OCI-LY1 (cell line): ENCODE measurements around the gene COA6.
A peak's percentile ranks its signal among the peaks of the same experiment; 100 is the strongest.
"Not testable (repeated sequence)": the region's sequence is repeated elsewhere in the genome, so short reads cannot be mapped to it uniquely, and the experiment has no call there.

ENCODE experiments used
- H2AFZ ChIP-seq: fragments of 200-600 bp; sonication (generic), shearing (Covaris generic); 2 replicates; pipeline ENCODE4 v1.6.0; 2014; ENCODE audit warnings: antibody characterized with exemption, mild to moderate bottlenecking, low read length
- H3F3A ChIP-seq: fragments of 200-600 bp; sonication (generic), shearing (Covaris generic); 2 replicates; pipeline ENCODE4 v1.6.0; 2014; ENCODE audit warnings: mild to moderate bottlenecking, antibody characterized with exemption, low read length, moderate library complexity; ENCODE audit not compliant: insufficient read depth
- H3K27ac ChIP-seq: fragments of 200-600 bp; sonication (generic); 2 replicates; pipeline ENCODE4 v1.5.1; 2014; ENCODE audit warnings: low read length, mixed run types, mild to moderate bottlenecking, low read depth; ENCODE audit not compliant: poor library complexity, severe bottlenecking
- H3K27me3 ChIP-seq: fragments of 200-600 bp; sonication (generic); 2 replicates; pipeline ENCODE4 v1.6.0; 2014; ENCODE audit warnings: antibody characterized with exemption, mild to moderate bottlenecking, low read length, moderate library complexity; ENCODE audit not compliant: insufficient read depth
- H3K36me3 ChIP-seq: fragments of 200-600 bp; sonication (generic); 2 replicates; pipeline ENCODE4 v1.6.1; 2014; ENCODE audit warnings: mild to moderate bottlenecking, antibody characterized with exemption, low read length, moderate library complexity, mixed read lengths; ENCODE audit not compliant: insufficient read depth
- H3K4me1 ChIP-seq: fragments of 200-600 bp; sonication (generic); 2 replicates; pipeline ENCODE4 v1.5.1; 2014; ENCODE audit warnings: mild to moderate bottlenecking, low read length, moderate library complexity; ENCODE audit not compliant: insufficient read depth, severe bottlenecking
- H3K4me2 ChIP-seq: fragments of 200-600 bp; sonication (generic), shearing (Covaris generic); 2 replicates; pipeline ENCODE4 v1.6.1; 2014; ENCODE audit warnings: low read length
- H3K4me3 ChIP-seq: fragments of 200-600 bp; sonication (generic); 2 replicates; pipeline ENCODE4 v1.5.1; 2014; ENCODE audit warnings: low read length, low read depth, mild to moderate bottlenecking, mixed read lengths; ENCODE audit not compliant: poor library complexity, severe bottlenecking
- H3K79me2 ChIP-seq: fragments of 200-600 bp; shearing (Covaris generic); 2 replicates; pipeline ENCODE4 v1.6.1; 2016; ENCODE audit warnings: mixed run types, low read length, mixed read lengths; ENCODE audit not compliant: insufficient read depth
- H3K9ac ChIP-seq: fragments of 200-600 bp; sonication (generic), shearing (Covaris generic); 2 replicates; pipeline ENCODE4 v1.6.1; 2014; ENCODE audit warnings: mild to moderate bottlenecking, low read length, mixed read lengths
- H3K9me2 ChIP-seq: fragments of 200-600 bp; sonication (generic), shearing (Covaris generic); 2 replicates; pipeline ENCODE4 v1.6.1; 2014; ENCODE audit warnings: low read depth, mild to moderate bottlenecking, low read length, mixed read lengths
- H3K9me3 ChIP-seq: fragments of 200-600 bp; shearing (Covaris generic); 2 replicates; pipeline ENCODE4 v1.6.1; 2014; ENCODE audit warnings: low read length, mixed read lengths
- H4K20me1 ChIP-seq: fragments of 200-600 bp; sonication (generic), shearing (Covaris generic); 2 replicates; pipeline ENCODE4 v1.6.0; 2016; ENCODE audit warnings: mild to moderate bottlenecking, low read length; ENCODE audit not compliant: insufficient read depth
- CTCF ChIP-seq: fragments of 200-600 bp; sonication (generic), shearing (Covaris generic); IDR thresholded peaks from 2 replicates; pipeline ENCODE4 v1.5.1; 2017; ENCODE audit warnings: mild to moderate bottlenecking, antibody characterized with exemption, low read length, moderate library complexity, mixed read lengths
- EZH2 ChIP-seq: fragments of 200-600 bp; sonication (generic), shearing (Covaris generic); IDR thresholded peaks from 2 replicates; pipeline ENCODE4 v1.8.0; 2017; ENCODE audit warnings: borderline replicate concordance, mixed run types, mild to moderate bottlenecking, antibody characterized with exemption, low read length, moderate library complexity, mixed read lengths

The COA6 gene

GRCh38 chr1:234348964-234349363, 24.3 kb upstream of the COA6 start:
- no peaks in the 10 kb centered on the region for H3K79me2 ChIP-seq
- no peaks in the 10 kb centered on the region; the same call in 1 of the 2 replicates for H3K9me2 ChIP-seq
- no peaks in the 10 kb centered on the region for H3F3A ChIP-seq

GRCh38 chr1:234355782-234356510, 17.3 kb upstream of the COA6 start:
- no peaks in the 10 kb centered on the region for H3K36me3 ChIP-seq
- peaks cover 22% of the 10 kb centered on the region for H3K4me1 ChIP-seq
- H3F3A ChIP-seq, result no peaks in the 10 kb centered on the region
- H3K27me3 ChIP-seq, result no peaks in the 10 kb centered on the region
- H3K9me3 ChIP-seq, result no peaks in the 10 kb centered on the region
- H2AFZ ChIP-seq, result 0 out of 2 replicates have a peak overlapping the region, but pooled peaks have one; percentile 17
- no peaks in the 10 kb centered on the region; the same call in 1 of the 2 replicates for H3K9me2 ChIP-seq
- H3K9ac ChIP-seq, result no peak overlapping the region; the same call in 1 of the 2 replicates
- H3K4me3 ChIP-seq, result peak overlapping the region; percentile 73
- H3K79me2 ChIP-seq, result no peaks in the 10 kb centered on the region
- peak overlapping the region; percentile 67 for H3K4me2 ChIP-seq
- no peak overlapping the region for H3K27ac ChIP-seq
- TF ChIP-seq EZH2, result no peak
- TF ChIP-seq CTCF, result no peak
- no peaks in the 10 kb centered on the region for H4K20me1 ChIP-seq

More at GRCh38 chr1:234348964-234349363, 24.3 kb upstream of the COA6 start:
- TF ChIP-seq CTCF, result no peak
- no peak for TF ChIP-seq EZH2
- H3K9ac ChIP-seq, result no peak overlapping the region
- H3K27me3 ChIP-seq, result no peaks in the 10 kb centered on the region
- no peak overlapping the region for H3K4me3 ChIP-seq
- H2AFZ ChIP-seq, result no peak overlapping the region
- no peaks in the 10 kb centered on the region; the same call in 1 of the 2 replicates for H3K36me3 ChIP-seq
- no peak overlapping the region for H3K27ac ChIP-seq
- no peaks in the 10 kb centered on the region for H3K9me3 ChIP-seq
- H4K20me1 ChIP-seq, result no peaks in the 10 kb centered on the region
- no peak overlapping the region for H3K4me2 ChIP-seq
- no peaks in the 10 kb centered on the region for H3K4me1 ChIP-seq

GRCh38 chr1:234356615-234357269, 16.5 kb upstream of the COA6 start:
- not testable (repeated sequence) for H3F3A ChIP-seq, H3K9me3 ChIP-seq, H3K36me3 ChIP-seq, H4K20me1 ChIP-seq, H3K9me2 ChIP-seq, H3K27me3 ChIP-seq, H2AFZ ChIP-seq, H3K79me2 ChIP-seq
- Histone ChIP-seq H3K9ac (peak overlapping the region; percentile 80), H3K4me1 (peaks cover 22% of the 10 kb centered on the region), H3K4me2 (peak overlapping the region; percentile 67), H3K4me3 (peak overlapping the region; percentile 73), H3K27ac (peak overlapping the region; percentile 40)
